HG03378 (cell line): Measurements from ENCODE around the gene UBE3C.
"Not testable (repeated sequence)": the region's sequence is repeated elsewhere in the genome, so short reads cannot be mapped to it uniquely, and the experiment has no call there.

Source experiments
- ATAC-seq: cut with Tn5 transposase; IDR thresholded peaks from one replicate; pipeline ENCODE4 v1.9.1; 2021; ENCODE audit warnings: mild to moderate bottlenecking, moderate library complexity; ENCODE audit not compliant: unreplicated experiment

UBE3C gene

DNA sequence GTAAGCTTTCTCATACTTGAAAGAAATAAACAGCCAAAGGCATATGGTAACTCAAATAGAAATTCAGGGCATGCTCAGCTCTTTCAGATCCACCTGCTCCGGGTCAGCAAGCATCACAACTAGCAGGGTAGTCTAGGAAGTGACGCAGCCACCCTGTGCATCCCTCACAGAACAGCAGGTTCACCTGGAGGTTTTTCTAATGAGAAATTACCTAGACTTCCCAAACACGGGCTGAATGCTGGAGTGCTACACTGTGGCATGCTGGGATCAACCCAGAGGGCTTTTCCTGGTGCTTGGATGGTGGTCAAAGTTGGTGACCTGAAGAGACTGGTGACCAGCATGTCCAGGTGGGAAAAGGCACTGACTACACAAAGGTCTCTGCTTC, 131.3 kb downstream of the UBE3C start:
- no peak for ATAC-seq

DNA sequence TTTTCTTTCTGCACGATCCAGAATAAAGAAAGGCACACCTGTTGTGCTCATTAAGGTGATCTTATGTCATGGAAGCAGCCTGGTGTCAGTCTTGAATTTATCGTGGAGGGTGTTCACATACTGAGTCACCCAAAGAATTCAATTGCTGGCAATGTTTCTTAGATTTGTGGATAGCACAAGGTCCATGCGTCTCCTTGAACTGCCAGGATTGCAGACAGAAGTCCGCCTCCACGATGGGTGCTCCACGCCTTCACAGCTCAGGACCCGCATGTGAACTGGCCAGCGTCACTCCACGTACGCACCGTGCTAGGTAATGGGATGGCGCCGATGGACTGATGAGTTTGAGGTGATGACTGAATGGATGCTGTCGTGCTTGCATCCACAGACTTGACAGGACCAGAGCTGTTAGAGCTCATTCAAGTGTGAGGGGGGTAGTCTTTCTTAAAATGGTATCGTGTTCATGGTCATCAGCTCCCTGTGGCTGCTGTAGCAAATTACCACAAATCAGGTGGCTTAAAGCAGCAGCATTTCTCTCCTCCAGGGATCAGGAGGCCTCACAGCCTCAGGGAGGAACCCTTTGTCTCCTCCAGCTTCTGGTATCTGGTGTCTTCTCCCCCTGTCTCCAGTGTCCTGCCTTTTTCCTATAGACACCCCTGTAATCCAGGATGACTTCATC, 132.7 kb downstream of the UBE3C start:
- no peak for ATAC-seq

DNA sequence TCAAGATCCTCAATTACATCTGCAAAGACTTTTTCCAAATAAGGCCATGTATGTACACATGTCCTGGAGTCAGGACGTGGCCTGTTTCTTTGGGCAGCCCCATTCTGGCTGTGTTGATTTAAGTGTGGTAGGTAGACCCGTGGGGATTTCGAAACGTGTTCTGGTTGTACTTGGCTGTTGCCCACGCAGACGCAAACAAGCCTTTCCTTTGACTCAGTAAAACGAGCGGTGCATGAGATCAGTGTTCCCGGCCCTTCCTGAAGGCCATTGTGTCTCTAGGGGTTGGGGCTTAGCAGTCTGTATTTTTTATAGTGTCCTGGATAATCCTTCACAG, 133.2 kb downstream of the UBE3C start:
- ATAC-seq, result no peak

DNA sequence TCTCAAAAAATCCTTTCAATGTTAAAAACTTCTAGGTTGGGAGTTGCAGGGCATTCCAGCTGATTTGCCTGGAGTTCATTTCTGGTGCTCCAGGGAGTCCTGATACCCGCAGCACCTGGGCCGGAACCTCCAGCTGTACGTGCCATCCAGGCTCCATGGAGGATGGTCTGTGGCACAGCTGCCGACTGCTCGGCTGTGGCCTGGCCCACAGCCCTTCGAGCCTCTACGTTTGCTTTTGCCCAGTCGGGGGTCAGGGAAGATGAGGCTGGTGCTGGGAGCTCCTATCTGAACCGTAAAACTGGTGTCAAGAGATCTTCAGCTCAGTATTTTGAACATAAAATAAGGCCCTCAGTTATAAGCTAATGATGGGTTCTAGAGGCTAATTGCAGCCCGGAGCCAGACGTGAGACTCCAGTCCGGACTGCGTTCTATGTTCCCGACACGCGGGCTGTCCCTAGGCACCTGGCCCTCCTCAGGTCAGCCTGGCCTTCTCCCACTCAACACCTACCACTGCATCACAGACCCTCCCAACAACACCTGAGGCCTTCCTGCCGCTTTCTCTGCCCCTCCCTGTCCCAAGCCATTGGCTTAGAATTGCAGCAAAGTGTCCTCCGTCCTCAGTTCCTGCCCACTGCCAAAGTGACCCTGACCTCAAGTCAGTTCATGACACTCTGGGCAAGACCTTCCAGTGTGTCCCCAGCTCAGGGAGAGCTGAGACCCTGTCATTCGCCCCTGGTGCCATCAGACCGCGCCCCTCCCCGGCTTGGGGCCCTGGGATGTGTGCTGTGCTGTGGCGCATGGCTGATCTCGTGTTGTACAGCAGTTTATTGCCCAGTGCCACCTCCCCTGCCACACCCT, 133.9 kb downstream of the UBE3C start:
- no peak for ATAC-seq

DNA sequence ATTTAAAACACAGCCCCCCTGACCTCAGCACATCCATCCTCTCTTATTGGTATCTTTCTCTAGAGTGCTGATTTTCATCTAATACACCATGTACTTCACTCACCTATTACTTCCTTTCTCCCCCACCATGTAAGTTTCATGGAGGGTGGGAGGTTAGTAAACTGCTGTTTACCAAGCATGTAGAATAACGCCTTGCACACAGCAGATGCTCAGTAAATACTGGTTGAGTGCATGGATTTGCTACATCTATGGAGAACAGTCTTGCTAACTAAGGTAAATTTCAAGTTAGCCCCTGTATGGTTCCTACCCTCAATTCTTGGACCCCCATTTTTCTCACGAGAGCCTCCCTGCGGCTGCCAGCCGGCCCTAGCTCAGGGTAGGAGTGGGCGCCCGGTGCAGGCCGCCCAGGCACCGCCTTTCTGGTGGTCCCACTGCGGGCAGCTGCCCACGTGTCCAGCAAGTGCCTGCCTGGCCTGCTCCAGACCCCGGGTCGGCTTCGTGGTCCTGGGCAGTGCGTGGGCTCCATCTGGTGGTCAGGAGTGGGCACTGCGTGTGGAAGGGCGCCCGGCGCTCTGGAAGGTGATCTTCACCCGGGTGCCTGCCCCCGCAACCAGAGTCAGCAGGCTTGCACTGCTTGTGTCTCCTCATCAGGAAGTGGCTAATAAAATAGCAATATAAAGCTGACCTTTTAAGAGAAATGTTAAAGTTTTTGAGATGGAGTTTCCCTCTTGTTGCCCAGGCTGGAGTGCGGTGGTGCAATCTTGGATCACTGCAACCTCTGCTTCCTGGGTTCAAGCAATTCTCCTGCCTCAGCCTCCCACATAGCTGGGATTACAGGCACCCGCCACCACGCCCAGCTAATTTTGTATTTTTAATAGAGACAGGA, 134.7 kb downstream of the UBE3C start:
- peak; percentile 53 for ATAC-seq

DNA sequence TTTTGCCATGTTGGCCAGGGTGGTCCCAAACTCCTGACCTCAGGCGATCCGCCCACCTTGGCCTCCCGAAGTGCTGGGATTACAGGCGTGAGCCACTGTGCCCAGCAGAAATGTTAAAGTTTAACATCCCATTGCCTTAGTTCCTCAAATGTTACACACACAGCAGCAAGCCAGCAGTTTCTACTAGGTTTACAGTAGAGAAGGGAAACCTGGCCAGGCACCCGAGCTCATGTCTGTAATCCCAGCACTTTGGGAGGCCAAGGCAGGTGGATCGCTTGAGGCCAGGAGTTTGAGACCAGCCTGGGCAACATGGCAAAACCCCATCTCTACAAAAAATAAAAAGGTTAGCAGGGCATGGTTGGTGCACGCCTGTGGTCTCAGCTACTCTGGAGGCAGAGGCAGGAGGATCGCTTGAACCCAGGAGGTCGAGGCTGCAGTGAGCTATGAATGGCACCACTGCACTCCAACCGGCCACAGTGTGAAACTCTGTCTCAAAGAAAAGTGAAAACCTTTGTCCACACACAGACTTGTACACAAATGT, 135.4 kb downstream of the UBE3C start:
- ATAC-seq, result not testable (repeated sequence)

DNA sequence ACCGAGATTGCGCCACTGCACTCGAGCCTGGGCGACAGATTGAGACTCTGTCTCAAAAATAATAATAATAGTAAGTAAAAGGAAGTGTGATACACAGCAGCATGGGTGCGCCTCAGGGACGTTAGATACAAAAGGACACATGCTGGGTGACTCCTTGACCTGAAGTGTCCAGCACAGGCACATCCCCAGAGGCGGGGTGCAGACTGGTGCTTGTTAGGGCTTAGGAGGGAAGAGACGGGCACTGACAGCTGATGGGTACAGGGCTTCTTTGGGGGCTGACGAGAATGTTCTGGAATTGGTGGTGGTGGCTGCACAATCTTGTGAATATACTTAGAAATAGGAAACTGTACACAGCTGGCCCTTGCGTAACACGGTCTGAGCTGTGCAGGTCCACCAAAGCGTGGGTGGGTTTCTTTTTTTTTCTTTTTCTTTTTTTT, 136.3 kb downstream of the UBE3C start:
- ATAC-seq, result no peak

DNA sequence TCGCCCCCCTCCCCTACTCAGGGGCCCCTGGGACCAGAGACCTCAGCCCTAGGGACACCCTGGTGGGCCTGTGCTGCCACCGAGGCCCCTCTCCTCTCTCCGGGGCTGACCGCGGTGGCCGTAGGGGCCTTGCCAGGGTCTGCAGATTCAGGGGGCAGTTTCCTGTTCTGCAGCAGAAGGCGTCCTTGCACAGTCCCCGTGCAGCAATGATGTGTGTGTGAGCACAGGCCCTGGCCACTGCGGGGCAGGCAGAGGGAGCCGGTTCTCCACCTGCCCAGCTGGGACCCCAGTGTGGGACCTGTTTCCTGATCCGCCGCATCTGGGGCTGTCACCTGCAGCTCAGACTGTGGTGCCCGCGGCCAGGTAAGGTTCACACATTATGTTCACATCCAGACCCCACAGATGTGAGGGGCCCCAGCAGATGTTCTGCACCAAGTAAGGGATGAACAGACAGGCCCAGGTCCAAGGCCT, 137.4 kb downstream of the UBE3C start:
- no peak for ATAC-seq

DNA sequence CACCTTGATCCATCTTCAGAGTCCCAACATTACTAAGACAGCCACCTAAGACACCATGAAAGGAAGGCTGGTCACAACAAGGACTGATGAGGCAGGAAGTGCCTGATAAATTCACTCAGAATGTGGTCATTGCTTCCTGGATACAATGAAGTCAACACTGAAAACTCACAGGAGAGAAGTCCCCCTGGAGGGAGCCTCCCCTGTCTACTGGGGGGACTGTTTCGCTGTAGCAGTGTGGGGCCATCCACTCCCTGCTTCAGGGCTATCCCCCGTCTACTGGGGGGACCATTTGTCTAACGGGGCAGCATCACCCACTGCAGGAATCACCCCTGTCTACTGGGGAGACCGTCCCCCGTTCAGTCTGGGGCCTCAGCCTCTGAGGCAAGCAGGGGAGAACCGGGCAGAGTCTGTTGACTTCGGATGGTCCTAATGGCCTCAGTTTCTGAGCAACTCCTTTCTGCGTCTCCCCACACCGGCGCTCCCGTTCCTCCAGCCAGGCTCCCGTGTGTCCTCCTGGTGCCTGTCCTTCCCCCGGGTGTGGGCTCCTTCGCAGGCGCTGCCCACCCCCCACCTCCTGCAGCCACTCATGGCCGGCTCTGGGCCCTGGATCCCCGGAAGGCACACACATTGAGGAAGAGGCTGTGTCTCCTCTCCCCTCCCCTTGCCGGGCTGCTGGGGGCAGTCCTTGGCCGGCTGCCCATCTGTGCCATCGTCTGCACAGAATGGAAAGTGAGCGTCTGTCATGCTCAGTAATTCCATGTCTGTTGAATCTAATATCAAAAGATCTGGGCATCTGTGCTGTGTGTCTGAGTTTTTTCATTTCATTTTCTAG, 138.2 kb downstream of the UBE3C start:
- no peak for ATAC-seq

DNA sequence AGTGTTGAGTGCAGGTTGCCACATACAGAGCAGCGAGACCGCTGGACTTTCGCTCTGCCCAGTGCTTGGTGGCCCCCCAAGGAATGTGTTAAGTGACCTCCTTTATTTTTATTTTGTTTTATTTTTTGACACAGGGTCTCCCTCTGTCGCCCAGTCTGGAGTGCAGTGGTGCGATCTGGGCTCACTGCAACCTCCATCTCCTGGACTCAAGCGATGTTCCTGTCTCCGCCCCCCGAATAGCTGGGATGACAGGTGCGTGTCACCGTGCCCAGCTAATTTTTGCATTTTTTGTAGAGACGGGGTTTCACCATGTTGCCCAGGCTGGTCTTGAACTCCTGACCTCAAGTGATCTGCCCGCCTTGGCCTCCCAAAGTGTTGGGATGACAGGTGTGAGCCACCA, 138.8 kb downstream of the UBE3C start:
- not testable (repeated sequence) for ATAC-seq

DNA sequence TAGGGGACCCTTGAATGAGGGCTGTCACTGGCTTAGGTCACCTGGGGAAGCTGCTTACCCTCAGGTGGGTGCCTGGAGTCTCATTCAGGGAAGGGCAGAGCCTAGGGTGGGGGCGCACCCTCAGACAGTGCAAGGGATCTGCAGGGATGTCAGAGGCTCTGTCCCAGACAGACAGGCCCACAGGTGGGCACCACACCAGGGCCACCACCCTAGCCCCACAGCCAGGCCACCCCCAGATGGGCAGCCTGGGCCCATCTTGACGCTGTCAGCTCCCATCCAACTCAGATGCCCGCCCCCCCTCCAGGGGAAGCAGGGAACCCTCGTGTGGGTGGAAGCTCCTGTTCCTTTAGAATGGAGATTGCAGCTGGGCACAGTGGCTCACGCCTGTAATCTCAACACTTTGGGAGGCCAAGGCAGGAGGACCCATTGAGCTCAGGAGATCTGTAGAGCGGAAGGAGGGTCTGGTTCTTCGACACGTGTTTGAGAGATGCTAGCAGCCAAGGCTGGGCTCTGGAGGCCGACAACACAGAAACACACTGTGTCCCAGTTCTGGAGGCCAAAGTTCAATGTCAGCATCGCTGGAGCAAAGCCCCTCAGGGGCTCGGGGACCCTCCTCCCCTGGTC, 139.6 kb downstream of the UBE3C start:
- ATAC-seq, result no peak

DNA sequence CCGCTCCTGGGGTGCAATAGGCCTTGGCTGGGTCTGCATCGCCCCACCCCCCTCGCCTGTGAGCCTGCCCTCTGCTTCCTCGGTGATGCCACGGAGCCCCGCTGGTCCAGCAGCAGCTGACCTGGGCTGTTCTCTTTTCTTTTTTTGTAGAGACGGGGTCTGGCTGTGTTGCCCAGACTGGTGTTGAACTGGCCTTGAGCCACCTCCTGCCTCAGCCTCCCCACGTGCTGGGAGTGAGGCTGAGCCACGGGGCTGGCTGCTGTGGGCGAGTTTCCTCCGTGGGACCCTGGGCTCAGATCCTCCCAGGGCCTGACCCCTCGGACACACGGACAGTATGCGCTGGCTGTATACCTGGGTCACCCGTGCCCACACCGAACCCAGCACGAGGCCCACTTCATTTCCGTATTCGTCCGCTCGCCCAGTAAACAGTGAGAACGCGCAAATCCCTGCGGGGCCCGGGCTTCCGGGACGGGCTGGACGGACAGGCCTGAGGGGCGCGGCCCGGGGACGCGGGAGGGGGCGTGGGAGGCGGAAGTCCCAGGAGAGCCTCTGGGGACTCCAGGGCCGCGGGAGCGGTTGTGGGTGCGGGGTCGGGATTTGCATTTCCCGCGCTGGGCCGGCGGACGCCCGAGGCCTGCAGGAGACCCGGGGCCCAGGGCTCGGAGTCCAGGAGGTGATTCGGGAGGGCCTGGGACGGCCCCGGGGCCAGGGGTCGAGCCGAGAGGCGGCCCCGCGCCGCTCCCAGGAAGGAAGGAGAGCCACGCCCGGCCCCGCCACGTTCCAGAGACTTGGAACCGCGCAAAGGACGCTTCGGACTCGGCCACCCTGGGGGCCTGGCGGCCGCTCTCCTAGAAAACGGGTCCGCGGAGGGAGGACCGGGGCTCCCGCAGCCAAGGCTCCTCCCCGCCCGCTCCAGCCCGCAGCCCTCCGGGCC, 140.3 kb downstream of the UBE3C start:
- ATAC-seq, result no peak

DNA sequence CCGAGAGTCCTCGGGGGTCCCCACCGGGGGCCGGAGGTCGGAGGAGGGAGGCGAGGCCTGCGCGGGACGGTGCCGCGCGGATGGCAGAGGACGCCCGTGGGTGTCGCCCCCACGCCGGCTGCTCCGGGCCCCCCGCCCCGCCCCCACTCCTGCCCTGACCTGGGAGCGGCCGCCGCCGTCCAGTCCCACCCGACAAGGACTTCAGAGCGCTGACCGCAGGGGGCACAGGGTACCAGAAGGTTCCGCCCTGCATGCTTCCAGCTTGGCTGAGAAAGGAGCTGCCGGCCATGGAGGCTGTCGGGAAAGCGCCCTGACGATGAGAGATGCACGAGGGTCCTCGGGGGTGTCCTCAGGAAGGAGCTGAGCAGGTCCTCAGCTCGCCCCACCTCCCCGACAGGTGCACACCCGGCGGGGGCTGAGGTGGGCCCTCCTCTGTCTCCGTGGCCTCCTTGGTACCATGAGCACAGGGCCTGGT, 141.1 kb downstream of the UBE3C start:
- ATAC-seq, result no peak

DNA sequence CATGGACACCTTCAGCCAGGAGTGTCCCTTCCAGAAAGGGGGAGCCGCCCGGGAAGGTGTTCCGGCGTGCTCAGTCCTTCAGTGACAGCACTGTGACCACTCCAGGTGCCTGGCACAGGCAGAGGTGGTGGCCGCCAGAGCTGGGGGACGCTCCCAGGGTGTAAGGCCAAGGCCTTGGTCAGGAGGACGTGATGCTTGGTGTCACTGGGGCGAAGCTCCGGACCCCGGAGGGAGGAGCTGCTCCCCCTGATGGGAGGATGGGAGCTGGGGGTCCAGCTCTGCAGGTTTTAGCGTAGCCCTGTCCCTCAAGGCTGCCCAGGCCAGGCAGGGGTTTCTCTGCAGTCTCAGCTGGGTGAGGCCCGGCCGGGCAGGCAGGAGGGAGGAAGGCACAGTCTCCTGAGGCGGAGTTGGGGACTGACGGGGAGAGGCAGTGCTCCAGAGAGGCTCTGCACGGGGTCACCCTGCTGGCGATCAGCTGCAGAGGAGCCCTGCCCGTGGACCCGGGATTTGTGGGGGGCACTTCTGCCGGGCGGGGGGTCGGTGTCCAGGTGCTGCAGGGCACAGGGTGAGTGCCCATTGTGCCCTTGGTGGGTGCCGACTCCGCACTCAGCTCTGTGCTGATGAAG, 141.6 kb downstream of the UBE3C start:
- ATAC-seq, result no peak

DNA sequence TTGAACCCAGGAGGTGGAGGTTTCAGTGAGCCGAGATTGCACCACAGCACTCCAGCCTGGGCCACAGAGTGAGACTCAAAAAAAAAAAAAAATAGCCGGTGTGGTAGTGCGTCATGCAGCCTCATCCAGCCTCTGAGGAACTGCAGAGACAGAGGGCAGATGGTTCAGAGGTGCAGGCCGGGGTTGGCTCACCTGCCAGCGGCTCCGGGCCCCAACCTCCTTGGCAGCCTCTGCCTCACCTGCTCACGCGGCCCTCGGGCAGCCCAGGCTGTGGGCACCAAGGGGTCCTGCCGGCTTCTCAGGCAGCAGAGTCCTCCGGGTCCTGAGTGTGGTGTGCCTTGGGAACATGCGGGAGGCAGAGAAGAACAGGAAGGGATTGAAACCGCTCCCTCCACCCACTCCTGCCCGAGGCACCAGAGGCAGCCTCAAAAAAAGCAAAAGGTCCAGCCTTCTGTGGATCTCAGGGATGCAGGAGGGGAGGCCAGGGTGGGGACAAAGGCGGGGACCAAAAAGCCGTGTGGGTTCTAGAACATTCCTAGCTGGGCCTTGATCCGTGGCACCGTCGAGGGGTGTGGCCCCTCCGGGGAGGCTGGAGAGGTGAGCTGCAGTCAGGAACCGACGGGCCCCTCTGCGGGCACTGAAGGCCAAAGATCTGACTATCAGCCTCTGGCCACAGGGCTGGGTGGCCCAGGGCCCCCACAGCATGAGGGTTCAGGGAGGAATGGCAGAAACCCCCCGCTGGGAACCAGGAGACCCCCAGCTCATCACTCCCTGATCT, 142.7 kb downstream of the UBE3C start:
- ATAC-seq, result no peak

DNA sequence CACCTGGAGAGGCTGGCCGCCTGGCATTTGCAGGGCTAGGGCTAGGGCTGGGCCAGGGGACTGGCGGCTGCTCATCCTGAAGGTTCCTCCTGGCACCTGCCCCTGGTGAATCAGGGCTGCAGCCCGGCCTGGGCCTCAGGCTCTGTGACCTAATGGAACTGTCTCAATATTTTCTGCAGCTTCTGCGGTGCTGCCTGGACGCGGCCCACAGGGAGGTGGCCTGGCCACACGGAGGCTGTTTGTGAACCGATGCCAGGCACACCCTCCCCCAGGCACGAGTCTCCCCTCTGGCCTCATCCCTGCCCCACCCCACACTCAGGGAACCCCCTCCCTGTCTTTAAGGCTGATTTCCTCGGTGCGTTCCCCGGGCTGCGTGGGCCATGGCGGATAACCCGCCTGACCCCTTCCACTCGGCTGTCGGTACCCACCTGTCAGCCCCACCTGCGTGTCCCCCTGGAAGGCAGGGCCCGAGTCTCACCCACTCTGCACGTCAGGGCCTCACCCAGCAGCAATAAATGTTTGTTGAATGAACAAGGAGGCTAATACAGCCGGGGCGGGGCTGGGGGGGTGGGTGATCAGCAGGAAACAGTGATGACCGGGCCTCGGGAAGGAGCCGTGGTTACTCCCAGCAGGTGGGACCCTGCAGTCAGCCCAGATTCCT, 143.5 kb downstream of the UBE3C start:
- no peak for ATAC-seq
